ENCODE data around the gene ITGB1. TPM values are rescaled to one million over a fixed set of nuclear protein-coding genes. Genes with fewer than 3 reads are reported as not detected.

Gene ITGB1
- total and polyA plus RNA-seq, 2 of the 8 experiments (the other 6 are each of a cell fraction or from before 2014, with no cell fraction given) = 82.7 to 321 TPM

GRCh38 chr10:32922170-32922569 is 35.9 kb downstream of the ITGB1 start:
- Histone ChIP-seq H2BK20ac (ENCODE audit: low read length) (no peak overlapping the region), H3K4ac (replicated peaks; ENCODE audit: insufficient read length, low read depth, low read length) (no peak overlapping the region)
- peak; percentile 32 for FAIRE-seq

More at GRCh38 chr10:32922170-32922569, 35.9 kb downstream of the ITGB1 start:
- Histone ChIP-seq H4K20me1 (replicated peaks in 1 of 2; ENCODE audit: control insufficient read depth in 1 of 2, insufficient read depth in 2 of 2, low read length in 2 of 2) (no peaks in the 10 kb centered on the region), H3K23me2 (ENCODE audit: low read depth, low read length) (no peaks in the 10 kb centered on the region), H2BK120ac (replicated peaks; ENCODE audit: low read depth, low read length) (no peak overlapping the region), H3K4me2 (ENCODE audit: insufficient read depth in 1 of 2, low read depth in 2 of 2, low read length in 2 of 2) (no peak overlapping the region), H3K79me1 (ENCODE audit: low read depth, low read length) (peaks cover 2% of the 10 kb centered on the region; the same call in 1 of the 2 replicates), H2AFZ (ENCODE audit: low read length) (no peak overlapping the region), H4K5ac (ENCODE audit: insufficient read length, low read depth, low read length) (no peak overlapping the region), H3K56ac (replicated peaks; ENCODE audit: insufficient read length, low read depth, low read length) (no peak overlapping the region), H3K4me1 (replicated peaks in 1 of 4; ENCODE audit: control insufficient read depth in 3 of 4, insufficient read depth in 4 of 4, low read length in 3 of 4) (no peaks in the 10 kb centered on the region), H3K36me3 (ENCODE audit: control insufficient read depth in 2 of 4, insufficient read depth in 4 of 4, low read length in 3 of 4) (peaks cover 16 to 75% (median 55%) of the 10 kb centered on the region in 4 experiments), H3K9ac (replicated peaks in 1 of 4; ENCODE audit: extremely low read depth in 1 of 4, low read depth in 3 of 4, low read length in 3 of 4) (no peak overlapping the region), H4K91ac (replicated peaks; ENCODE audit: insufficient read length, low read length) (no peak overlapping the region), H3K23ac (ENCODE audit: insufficient read length) (no peak overlapping the region), H3K4me3 (ENCODE audit: extremely low read depth in 1 of 4, insufficient read depth in 2 of 4, low read depth in 3 of 4, low read length in 4 of 4) (no peak overlapping the region), H3K18ac (ENCODE audit: extremely low read depth, low read length) (no peak overlapping the region), H3K27me3 (replicated peaks in 1 of 4; ENCODE audit: control insufficient read depth in 3 of 4, extremely low read depth in 1 of 4, insufficient read depth in 3 of 4, low read length in 3 of 4) (peaks cover 0 to 1% (median 0%) of the 10 kb centered on the region in 4 experiments; a peak in 1 of 7 replicates), H2BK5ac (ENCODE audit: low read depth, low read length) (no peak overlapping the region), H3K79me2 (ENCODE audit: control insufficient read depth in 1 of 2, insufficient read depth in 2 of 2, low read length in 2 of 2) (peaks cover 0 to 3% of the 10 kb centered on the region in 2 experiments; a peak in 2 of 4 replicates), H3K14ac (ENCODE audit: insufficient read length) (no peak overlapping the region), H2BK15ac (ENCODE audit: low read length) (no peak overlapping the region), H3K9me3 (ENCODE audit: insufficient read depth in 2 of 2, low read depth in 1 of 2, low read length in 1 of 2) (no peaks in the 10 kb centered on the region), H2BK12ac (ENCODE audit: low read depth, low read length) (no peak overlapping the region), H4K8ac (ENCODE audit: extremely low read depth, insufficient read depth, low read length) (no peak overlapping the region), H2AK5ac (ENCODE audit: low read depth, low read length) (no peak overlapping the region), H3K27ac (ENCODE audit: low read depth, low read length) (no peak overlapping the region)
- no peak for DNase-seq (ENCODE audit: low read depth in 1 of 2, low spot score in 2 of 2)
- TF ChIP-seq EZH2 (IDR thresholded peaks at IDR 0.05; ENCODE audit: low read depth, low read length, severe bottlenecking) (no peak), USF2 (IDR thresholded peaks at IDR 0.05; ENCODE audit: low read length) (no peak), RBBP5 (IDR thresholded peaks at IDR 0.05; ENCODE audit: borderline replicate concordance, low read depth, low read length) (no peak), RFX5 (IDR thresholded peaks at IDR 0.05; ENCODE audit: borderline replicate concordance, low read depth, low read length) (no peak), SIX5 (IDR thresholded peaks at IDR 0.05; ENCODE audit: low read depth, low read length) (no peak), SP4 (IDR thresholded peaks at IDR 0.05; ENCODE audit: low read length) (no peak), SRF (IDR thresholded peaks at IDR 0.05; ENCODE audit: low read depth, low read length) (no peak)
- WGBS, 2 experiments (ENCODE audit: extremely low coverage in 1 of 2, insufficient coverage in 1 of 2, insufficient read length in 1 of 2, insufficient replicate concordance in 2 of 2, low coverage in 1 of 2, low lambda C conversion rate in 2 of 2, missing lambda C conversion rate in 1 of 2) = 89% methylated on average over 2 of the region's 2 CpGs; no CpG with 5 or more reads in 1 of the 2 experiments
- ChIA-PET CTCF (ENCODE audit: partially characterized antibody) (no interaction called here), POLR2A (ENCODE audit: partially characterized antibody) (no interaction called here)

Measured in H1 (cell line).